Cerebellar nuclear complex (tissue), 1 donor: ENCODE measurements around the gene ST3GAL4.
A peak's percentile ranks its signal among the peaks of the same experiment; 100 is the strongest.

Source experiments
- DNase-seq, 2 experiments: peaks; one replicate each; lab custom pipeline; 2025; lab: John Stamatoyannopoulos, UW

Gene ST3GAL4

GRCh38 chr11:126407682-126408288, 52.3 kb downstream of the ST3GAL4 start:
- DNase-seq = no peak

- DNase-seq = no peak
Measured at GRCh38 chr11:126408496-126408895, 53.0 kb downstream of the ST3GAL4 start.

- DNase-seq = no peak
Measured at GRCh38 chr11:126408901-126409619, 53.6 kb downstream of the ST3GAL4 start.

DNA sequence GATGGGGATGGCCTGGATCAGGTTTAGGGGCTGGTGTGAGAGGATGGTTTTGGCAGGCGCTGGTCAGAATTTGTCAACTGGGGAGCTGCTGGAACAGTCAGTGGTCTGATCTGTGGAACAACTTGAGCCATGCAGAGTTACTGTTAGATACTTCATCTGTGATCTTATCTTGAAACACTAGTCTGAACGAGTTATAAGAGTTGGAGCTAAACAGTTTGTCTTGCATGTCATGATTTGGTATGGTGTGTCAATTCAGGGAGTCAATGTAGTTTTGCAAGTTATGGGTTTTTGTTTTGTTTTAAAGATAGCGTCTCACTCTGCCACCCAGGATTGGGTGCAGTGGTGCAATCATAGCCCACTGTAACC, 54.1 kb downstream of the ST3GAL4 start:
- no peak for DNase-seq

DNA sequence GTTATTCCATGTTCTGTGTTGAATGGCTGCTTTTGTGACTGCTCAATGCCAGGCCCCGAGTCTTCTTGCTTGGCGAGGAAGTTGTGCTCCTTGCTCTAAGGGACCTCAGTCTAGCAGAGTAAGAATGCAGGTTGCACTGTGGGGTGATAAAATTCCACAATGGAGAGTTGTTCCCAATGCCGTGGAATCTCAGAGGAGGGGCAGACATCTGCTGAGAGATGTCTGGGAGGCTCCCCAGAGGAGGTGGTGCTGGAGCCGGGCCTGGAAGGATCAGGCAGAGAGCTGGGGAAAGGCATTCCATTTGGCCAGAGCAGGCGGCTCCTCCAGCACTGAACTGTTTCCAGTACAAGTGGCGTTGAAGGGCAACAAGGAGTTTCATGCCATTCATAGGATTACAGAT, 55.2 kb downstream of the ST3GAL4 start:
- no peak for DNase-seq

DNA sequence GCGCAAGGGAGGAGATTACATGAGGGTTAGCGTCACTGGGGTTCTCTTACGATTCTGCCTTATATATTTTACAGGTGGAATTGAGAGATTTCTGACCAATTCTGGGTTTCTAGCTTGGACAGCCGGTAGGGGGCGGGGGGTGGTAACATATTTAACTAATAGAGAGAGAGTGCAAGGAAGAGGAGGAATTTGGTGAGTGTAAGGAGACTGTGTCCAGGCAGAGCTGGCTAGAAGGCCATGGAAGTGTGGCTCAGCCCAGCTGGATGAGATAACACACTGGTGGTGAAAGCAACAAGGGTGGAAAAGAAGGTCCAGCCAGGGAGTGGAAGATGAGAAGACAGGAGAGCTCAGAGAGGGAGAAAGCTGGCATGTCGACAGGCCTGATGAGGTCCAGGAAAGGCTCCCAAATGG, 56.5 kb downstream of the ST3GAL4 start:
- DNase-seq = no peak

- no peak for DNase-seq
Measured at GRCh38 chr11:126413426-126413825, 57.9 kb downstream of the ST3GAL4 start.

DNA sequence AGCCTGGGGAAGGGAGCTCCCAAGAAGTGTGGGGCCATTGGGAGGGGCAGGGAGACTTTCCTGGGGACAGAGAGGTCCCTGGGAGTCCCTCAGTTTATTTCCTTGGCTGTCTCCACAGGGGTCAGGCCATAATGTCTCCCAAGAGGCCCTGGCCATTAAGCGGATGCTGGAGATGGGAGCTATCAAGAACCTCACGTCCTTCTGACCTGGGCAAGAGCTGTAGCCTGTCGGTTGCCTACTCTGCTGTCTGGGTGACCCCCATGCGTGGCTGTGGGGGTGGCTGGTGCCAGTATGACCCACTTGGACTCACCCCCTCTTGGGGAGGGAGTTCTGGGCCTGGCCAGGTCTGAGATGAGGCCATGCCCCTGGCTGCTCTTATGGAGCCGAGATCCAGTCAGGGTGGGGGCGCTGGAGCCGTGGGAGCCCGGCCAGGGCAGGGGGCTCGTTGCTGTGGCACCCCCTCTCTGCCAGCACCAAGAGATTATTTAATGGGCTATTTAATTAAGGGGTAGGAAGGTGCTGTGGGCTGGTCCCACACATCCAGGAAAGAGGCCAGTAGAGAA, 58.4 kb downstream of the ST3GAL4 start:
- DNase-seq = no peak

DNA sequence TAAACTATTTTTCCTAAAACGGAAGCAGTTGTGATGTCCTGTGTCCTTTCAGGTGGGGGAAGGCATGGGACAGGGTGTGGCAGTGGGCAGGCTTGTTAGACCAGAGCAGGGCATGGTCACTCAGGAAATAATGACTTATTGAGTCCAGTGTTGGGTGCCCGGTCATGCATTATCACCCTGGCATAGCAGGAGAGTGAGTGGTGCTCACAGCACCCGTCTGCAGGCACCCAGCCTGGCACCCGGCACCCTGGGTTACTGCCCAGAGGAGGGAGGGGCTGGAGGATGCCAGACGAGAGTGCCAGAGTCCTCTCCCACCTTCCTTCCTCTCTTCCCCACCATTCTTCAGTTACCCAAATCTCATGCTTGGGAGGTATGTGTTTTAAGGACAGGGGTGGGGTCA, 59.1 kb downstream of the ST3GAL4 start:
- DNase-seq = no peak

DNA sequence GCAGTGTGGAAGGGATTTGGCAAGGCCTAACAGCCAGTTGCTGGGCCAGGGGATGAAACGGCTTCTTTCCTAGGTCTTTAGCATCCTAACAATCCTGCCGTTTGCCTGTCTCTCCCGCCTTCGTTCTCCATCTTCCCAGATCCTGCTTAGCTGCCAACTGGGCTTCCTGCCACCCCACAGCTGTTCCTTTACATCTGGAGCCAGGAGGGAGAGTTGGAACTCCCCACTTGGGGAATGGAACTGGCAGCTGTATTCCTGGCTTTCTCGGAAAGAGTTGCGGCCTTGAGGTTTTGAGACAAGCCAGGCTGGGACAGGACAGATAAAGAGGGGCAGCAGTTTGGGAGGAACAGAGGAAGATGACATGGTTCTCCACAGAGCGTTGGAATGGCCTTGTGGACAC, 59.6 kb downstream of the ST3GAL4 start:
- DNase-seq = no peak

- no peak for DNase-seq
Measured at GRCh38 chr11:126415669-126416420, 60.4 kb downstream of the ST3GAL4 start.

DNA sequence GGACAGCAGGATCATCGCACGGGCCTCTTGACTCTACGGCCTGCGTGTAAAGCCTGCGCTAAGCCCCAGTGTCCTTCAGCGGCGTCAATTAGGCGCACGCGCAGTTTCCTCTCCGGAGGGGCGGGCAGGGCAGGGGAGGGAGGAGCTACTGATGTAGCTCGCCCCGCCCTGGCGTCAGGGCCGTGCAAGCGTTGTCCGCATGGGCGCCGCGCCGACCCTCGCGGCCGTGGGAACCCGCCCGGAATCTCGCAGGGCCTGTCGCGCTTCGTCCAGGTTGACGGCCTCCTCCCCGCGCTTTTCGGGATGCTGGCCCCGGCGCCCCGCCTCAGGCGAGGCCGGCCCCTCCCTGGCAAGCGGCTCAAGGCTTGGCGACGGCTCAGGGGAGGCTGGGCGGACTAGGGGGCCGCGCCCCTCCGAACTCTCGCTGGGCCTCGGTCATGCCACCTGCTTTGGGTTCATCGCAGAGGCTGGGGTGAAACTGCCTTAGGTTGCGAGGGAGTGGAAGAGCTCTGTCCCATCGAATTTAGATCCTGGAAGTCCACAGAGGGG, 61.1 kb downstream of the ST3GAL4 start:
- peak in 1 of 2 experiments; percentile 59 for DNase-seq

- no peak for DNase-seq
Measured at GRCh38 chr11:126417091-126417862, 61.8 kb downstream of the ST3GAL4 start.

GRCh38 chr11:126418887-126419286, 63.4 kb downstream of the ST3GAL4 start:
- DNase-seq = no peak

- DNase-seq = no peak
Measured at GRCh38 chr11:126419801-126420697, 64.6 kb downstream of the ST3GAL4 start.

GRCh38 chr11:126420698-126421256, 65.3 kb downstream of the ST3GAL4 start:
- no peak for DNase-seq

DNA sequence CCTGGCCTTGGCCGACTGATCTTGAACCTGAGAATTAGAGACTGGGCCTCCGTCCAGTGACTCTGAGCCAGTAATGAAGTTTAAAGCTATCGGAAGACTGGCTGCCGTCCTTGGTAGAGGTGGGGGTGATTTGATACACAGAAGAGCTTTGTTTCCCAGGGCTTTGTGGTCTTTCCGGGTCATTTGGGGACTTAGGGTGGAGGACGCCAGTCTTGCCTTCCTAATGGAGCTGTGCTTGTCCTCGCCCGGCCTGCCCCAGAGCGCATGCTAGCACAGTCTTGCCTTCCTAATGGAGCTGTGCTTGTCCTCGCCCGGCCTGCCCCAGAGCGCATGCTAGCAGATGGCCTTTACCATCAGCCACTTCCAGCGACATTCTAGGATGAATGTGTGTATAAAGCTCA, 65.8 kb downstream of the ST3GAL4 start:
- no peak for DNase-seq

GRCh38 chr11:126422446-126422845, 67.0 kb downstream of the ST3GAL4 start:
- DNase-seq = no peak

GRCh38 chr11:126423154-126423553, 67.7 kb downstream of the ST3GAL4 start:
- DNase-seq = no peak

GRCh38 chr11:126423743-126424142, 68.3 kb downstream of the ST3GAL4 start:
- DNase-seq = no peak
